ENCODE measurements around the gene RAC3.

GRCh38 chr17:81998691-81999438, 32.6 kb upstream of the RAC3 start:
- TF ChIP-seq POLR2A (IDR thresholded peaks at IDR 0.05) (no peak), CTCF (IDR thresholded peaks at IDR 0.05) (no peak), EP300 (IDR thresholded peaks at IDR 0.05) (no peak), POLR2AphosphoS5 (IDR thresholded peaks at IDR 0.05) (no peak)

Data from sigmoid colon (tissue), 4 donors.